Measurements from ENCODE around the gene FGD4.

GRCh38 chr12:32457251-32458025 lies 58.1 kb downstream of the FGD4 start:
- TF ChIP-seq CTCF (IDR thresholded peaks at IDR 0.05; ENCODE audit: insufficient read depth, low read length) (no peak), SPI1 (IDR thresholded peaks at IDR 0.05; ENCODE audit: borderline replicate concordance, low read depth) (no peak)

Measured in HL-60 (cell line).